GM19372 (cell line): Measurements from ENCODE around the gene CLNK.

Source experiments
- ATAC-seq: cut with Tn5 transposase; IDR thresholded peaks from one replicate; pipeline ENCODE4 v1.9.1; 2021; ENCODE audit warnings: mild to moderate bottlenecking, low read depth, moderate library complexity; ENCODE audit not compliant: unreplicated experiment

The CLNK gene

DNA sequence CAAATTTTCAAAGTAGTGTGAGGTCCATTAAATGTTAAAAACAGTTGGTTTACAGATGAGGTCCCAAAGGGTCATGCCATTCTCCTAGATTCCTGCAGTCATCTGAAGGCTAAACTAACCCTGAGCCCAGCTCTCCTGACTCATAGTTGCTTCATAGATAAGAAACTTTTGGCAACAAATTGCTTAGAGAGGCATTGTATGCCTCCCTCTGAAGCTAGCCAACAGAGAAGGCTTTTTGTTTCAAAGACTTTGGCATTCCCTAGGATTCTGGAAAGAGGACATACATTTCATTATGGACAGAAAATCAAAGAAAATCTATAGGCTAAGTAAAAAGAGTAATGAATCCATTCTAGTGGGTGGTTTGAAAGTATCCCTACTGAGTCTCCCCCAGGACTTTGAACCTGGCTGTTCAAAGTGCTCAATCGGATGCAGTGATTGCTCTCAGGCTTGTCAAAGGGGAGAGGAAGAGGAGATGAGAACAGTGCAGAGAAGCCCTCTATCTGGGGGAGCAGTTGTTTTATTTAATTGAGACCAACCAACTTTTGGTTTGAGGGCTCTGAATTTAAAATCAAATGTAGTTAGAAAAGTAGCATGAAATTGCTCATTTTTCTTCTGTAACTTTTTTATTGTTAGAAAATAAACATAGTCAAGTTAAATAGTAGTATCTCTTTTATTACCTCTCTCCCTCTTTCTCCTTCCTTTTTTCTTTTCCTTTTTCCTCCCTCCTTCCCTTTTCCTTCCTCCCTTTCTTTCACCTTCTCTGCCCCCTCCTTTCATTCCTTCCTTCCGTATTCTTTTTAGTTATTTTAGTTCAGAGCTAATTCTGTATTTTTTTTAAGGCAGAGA lies 155.1 kb downstream of the CLNK start:
- no peak for ATAC-seq

DNA sequence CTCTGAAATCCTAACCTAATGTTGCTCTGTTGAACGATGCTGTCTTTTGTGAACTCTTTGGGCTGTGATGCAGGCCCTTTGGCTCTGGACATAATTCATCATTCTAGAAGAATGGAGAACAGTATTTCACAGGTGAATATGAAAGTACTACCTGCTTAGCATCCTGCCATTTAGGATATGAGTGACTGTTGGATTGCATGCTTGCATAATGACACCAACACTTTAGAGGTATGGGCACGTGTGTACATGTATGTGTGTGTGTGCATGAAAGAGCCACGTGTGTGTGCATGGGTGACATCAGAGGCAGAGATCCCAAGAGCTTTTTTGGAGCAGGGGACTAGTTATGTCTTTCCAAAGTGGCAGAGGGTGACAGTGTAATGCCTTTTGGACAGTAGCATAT lies 157.1 kb downstream of the CLNK start:
- no peak for ATAC-seq

DNA sequence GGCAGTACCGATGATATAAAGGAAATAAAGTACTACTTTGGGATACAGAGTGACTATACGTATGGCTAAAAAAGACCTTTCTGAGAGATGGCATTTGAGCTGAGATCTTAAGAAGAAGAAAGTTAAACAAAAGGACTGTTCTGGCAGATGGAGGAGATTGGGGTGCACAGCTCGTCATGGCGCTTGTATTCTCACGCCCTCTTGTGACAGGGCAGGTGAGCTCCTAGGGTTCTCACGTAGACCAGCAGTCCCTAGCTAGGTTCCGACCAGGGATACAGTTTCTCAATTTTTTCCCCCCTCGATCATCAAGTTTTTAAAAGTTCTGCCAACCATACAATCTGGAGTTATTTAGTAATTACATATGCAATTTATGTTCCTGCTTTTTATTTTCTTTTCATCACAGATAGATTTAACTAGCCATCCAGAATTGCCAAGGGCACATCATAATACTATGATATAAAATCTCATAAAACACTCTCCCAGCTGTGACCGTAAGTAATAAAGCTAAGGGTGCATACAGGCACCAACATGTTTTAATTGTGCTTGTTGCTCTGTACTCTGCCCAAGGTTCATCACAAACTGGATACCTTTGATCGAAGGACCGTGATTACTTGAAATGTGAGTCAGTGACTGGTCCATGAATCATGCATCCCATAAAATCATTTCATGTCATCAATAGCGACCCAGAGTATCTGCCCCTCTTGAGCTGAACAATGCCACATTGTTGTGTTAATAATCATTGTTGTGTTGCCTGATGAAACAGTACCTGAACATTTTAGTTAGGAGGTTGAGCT lies 157.9 kb downstream of the CLNK start:
- no peak for ATAC-seq

DNA sequence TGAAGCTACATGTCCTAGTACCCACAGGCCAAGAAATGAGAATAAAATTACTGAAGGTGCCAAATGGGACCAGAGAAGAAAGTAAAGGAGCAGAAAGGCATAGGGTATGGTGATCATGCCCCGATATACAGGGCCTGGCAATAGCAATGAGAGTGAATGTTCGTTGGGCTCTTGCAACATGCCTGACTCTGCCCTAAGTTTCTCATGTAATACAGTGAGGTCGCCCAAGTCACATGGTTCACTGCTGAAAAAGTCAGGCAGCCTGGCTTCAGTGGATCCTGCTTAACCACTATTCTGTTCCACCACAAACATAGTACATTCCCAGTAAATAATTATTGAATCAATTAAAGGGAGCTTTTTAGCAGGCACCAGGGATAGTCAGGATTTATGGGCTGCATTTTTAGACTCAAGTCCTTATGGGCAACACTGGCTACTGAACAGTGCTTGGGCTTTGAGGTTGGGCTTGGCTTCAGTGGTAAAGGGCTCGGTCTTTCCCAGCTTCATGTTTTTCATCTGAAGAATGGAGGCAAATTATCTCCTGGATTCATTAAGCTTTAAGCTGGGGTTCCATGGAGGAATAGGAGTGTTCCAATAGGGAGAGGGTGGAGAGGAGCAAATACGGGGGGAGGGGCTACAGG lies 160.3 kb downstream of the CLNK start:
- no peak for ATAC-seq

DNA sequence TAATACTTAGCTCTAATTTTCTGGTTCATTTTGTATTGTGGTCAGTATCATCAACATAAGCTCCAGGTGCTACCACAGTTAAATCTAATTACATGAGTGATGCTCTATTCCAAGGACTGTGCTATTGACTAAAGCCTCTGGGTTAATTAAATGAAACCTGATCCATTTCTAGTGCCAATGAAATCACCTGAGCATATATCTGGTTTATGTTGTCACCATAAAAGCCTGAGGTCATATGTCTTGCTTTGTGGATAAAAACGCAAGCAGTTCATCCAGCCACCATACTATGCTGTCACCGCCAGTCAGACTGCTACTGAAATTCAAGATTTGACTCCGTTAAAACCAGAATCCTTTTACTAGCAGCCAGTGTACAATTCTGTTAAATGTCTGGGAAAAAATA lies 163.1 kb downstream of the CLNK start:
- ATAC-seq = no peak

DNA sequence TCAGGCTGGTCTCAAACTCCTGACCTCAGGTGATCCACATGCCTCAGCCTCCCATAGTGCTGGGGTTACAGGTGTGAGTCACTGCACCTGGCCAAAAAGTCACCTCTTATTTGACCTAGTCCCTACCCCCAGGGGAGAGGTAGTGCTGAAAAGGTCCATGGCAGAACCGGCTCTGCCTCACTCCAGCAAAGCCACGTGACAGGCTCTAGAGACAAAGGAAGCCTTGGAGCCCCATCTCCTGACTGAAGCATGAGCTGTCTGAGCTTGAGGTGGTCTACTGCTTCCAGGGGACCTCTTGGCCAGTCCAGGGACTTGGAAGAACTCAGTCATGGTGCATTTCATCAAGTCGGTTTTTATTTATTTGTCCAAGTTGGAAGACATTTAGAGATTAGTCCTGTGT lies 174.8 kb downstream of the CLNK start:
- no peak for ATAC-seq

DNA sequence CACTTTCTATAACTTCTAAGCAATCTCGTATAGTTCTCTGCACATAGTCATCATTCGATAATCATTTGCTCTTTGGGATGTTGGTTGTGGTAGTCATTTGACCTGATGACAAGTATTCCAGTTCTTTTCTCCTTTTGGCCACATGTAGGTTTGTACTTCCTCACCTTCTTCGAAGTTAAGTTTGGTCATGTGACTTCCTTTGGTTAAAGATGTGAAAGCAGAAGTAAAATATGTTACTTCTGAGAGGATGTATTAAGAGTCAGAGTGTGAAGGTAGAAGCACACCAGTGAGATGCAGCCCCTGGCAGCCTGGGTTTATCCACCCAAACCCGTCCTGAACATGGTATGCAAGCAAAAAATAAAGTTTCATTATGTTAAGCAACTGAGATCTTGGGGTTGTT lies 178.5 kb downstream of the CLNK start:
- ATAC-seq = no peak

DNA sequence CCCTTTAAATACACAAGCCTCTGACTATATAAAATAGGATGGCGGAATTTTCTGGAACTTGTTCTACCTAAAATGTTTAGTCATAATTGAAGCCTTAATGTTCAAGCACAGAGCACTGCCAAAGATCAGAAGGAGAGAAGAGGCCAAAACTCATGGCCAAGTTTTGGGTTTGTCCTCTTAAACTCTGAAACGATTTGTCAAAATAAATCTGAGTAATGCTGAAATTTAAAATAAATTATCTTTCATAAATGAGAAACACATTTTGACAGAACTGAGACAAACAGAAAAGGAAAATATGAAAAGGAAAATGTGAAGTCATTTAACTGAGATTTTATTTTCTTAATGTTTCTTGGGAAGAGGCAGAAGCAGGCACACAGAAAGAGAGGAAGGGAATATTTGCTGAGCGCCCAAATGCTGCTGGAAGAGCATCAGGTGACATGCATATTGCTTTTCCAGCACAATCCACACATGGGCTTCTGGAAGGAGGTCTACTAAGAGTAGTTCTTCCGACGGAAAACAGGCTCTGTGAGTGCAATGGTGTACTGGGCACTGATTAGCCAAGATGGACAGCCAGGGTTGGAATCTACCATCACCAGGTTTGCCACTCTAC lies 179.9 kb downstream of the CLNK start:
- ATAC-seq = no peak

DNA sequence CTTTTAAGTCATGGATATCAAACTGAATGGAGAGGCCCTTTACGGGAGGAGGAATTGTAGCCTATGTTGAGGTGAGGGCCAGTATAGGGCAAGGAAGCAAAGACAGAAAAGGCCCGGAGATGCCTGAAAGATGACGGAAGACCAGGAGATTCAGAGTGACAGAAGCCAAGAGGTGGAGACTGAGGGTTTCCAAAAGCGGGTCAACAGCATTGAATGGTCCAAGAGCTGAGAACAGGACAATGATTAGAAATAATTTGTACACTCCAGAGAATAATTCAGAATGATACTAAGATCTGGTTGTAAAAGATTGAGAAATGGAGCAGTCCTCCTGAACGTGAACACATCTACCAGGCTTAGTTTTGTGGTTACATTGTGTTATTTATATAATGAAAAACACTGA lies 181.9 kb downstream of the CLNK start:
- no peak for ATAC-seq

DNA sequence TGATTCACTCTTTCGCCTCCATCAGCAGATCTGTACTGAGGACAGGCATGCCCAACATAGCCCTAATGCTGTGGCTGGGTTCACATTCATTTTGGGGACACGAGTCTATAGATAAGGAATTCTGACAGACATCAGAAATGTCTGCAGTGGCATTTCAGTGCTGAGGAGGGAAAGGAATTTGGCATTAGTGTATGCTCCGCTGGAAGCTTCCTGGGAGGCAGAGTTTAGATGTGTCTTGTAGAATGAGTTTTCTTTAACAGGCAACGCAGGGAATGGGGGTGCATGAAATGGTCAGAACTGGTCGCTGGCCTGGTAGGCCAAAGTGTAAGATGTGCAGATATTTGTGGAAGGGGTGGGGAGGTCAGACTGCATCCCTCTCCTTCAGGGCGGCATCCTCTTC lies 183.8 kb downstream of the CLNK start:
- no peak for ATAC-seq

DNA sequence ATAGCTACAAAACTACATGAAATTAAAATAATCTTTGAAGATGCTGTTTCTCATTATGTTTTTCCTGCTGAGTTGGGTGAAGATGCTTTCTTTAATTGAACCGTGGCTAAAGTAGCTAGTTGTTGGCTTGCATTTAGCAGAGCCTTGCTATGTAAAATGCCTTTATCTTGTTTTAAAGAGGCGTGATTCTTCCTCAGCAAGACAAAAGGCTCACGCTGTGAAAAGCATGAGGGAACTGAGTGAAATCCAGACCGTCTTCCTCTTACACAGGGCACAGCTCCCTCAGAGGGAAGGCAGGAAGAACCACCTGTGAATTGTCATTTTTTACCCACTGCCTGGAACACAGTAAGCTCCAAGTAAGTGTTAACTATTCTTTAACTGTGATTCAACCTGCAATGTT lies 188.4 kb downstream of the CLNK start:
- no peak for ATAC-seq

DNA sequence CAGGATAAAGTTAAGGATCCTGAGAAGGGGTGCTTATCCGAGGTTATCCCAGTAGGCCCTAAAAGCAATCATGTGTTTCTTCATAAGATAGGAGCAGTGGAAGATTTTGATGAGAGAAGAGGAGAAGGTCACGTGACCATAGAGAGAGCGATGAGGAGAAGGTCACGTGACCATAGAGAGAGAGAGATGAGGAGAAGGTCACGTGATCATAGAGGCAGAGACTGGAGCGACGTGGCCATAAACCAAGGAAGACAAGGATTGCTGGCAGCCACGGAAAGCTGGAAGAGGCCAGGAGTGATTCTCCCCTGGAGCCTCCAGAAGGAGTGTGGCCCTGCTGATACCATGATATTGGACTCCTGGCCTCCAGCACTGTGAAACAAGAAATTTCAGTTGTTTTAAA lies 188.9 kb downstream of the CLNK start:
- ATAC-seq = no peak

DNA sequence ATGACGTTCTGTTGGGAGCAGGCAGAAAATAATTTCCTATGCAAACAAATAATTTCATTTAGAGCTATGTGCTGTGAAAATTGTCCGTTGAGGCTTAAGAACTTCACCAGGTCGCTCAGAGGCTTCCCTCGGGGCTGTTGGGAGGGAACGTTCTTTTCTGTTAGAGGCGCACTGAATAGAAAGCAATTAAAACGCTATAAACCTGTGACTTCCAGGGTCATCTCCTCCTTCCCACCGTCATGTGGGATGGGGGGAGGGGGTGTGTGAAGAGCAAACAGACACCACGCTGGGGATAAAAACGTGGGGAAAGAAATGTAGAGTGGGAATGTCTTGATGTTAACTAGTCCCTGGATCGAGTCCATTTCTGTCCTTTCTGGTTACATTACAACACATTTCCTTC lies 192.1 kb downstream of the CLNK start:
- ATAC-seq = no peak

DNA sequence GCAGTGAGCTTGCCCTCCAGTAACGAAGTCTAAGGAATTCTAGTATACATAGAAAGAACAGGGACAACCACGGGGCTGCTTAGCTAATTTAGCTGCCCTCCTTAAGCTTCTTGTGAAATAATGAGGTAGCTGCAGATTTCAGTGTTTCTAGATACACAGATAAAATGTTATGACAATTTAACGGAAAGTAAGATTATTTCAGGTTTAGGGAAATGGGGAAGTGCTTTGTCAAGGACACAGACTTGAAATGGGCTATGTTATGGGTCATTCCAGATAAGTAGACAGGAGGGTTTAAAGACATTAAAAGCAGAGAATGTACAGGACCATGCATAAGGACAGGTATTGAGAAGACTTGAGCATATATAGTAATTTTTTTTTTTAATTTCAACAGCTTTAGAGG lies 193.2 kb downstream of the CLNK start:
- ATAC-seq = no peak

DNA sequence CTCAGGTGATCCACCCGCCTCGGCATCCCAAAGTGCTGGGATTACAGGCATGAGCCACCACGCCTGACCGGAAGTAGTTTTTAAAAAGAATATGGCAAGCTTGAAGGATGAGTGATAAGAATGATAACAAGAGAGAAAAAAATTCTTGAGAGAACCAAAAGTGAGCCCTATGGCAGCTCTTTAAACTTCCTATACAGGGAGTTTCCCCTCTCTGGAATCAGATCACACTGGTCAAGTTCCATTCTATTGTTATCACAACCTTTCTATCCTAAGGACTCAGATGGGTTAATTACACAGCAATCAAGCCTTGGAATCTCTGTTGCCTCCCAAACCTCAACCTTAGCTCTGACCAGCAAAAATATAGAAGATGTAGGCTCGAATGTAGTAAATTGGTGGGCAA lies 193.6 kb downstream of the CLNK start:
- no peak for ATAC-seq

DNA sequence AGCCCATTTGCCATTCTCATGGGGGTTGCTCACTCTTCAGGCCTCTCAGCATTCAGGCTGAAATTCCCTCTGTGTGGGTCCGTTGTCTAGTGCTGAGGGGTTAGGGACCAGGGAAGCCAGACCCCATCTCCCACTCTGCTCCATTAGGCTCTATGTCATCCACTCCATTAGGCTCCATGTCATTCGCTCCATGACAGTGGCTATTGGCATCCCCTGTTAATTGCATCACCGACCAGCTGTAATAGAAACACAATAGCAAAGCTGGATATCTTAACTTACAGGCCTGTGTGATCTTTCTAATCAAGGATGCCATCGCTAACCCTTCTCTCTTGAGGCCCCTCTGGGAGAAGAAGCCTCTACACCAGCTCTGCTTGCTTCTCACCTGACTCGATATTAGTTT lies 201.7 kb downstream of the CLNK start:
- ATAC-seq = no peak

DNA sequence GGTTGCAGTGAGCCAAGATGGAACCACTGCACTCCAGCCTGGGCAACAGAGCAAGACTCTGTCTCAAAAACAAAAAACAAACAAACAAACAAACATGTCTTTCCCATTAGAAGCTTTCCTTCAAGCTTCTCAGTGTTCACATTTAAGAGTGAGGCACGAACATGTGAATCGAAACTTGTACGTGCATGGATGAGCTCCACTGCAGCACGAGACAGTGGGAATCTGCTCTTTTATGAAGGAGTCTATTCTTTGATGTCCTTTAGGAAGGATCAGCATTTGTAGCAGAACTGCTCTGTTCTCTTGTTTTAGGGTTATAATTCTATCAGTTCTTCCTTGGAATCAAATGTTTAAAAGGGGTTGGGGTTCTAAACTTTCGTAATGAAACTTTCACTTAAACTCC lies 204.0 kb downstream of the CLNK start:
- no peak for ATAC-seq

DNA sequence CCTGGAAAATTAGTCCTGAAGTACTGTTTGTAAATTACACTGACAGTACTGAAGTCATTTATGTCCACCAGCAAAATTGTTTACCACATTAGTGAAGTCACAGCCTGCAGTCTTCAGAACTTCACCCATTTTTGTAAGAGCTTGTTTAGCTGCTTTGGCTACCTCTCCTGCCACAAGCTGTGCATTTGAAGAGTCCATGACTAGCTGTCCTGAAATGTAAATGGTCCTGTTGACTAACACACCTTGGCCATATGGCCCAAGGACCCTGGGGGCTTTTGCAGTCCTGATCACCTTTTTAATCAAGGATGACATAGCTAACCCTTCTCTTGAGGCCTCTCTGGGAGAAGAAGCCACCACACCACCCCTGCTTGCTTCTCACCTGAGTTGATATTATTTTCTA lies 205.9 kb downstream of the CLNK start:
- ATAC-seq = no peak

DNA sequence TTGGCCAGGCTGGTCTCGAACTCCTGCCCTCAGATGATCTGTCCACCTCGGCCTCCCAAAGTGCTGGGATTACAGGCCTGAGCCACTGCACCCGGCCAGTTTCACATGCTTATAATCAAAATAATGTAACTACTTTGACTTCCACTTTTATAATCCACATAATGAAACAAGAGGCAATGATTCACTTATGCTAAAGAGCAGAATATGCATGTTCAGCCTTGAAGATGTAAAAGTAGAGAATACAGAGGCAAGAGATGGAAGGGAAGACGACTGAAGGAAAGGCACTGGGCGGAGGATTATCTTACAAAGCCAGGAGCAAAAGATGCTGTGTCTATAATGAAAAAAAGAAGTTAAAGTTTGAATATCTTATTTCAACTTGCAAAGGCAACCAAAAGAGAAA lies 214.1 kb downstream of the CLNK start:
- no peak for ATAC-seq

DNA sequence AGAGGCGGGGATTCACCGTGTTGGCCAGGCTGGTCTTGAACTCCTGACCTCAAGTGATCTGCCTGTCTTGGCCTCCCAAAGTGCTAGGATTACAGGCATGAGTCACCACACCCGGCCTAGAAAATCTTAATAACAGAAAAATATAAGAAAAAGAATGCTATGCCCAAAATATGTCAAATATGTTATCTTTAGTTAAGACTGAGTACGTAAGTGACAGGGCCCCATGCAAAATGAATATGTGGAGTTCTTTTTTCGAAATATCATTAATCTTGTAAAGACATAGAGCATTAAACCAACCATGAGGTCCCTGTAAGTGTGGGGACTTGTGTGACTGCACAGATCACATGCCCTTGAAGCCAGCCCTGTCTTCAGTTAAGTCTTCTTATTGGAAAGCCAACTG lies 218.4 kb downstream of the CLNK start:
- ATAC-seq = no peak

DNA sequence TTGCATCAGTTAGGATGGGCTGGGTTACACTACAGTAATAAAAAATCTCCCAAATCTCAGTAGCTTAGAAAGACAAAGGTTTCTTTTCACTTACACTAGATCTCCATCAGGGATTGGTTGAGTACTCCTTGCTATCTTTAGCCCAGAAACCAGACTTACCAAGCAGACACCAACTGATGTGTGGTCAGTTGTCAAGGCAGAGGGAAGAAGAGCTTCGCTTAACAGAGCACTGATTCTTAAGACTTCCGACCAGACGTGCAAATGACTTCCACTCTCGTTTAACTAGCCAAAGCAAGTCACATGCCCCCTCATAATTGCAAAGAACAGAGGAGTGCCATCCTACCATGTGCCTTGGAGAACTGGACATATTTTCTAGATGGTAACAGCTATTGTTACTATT lies 221.7 kb downstream of the CLNK start:
- no peak for ATAC-seq
